A549 treated with Mapracorat at 1 μM for 4 hours (cell line): ENCODE measurements around the gene NUP93. TPM values are rescaled to one million over a fixed set of nuclear protein-coding genes. Genes with fewer than 3 reads are reported as not detected.

Experiments
- total RNA-seq: library from RNA; stranded (reverse); fragments of 200-300 nt; extraction: Qiagen RNA extraction; gene quantifications from 5 replicates; pipeline ENCODE4 v1.2.3, GENCODE V29; 2022

Gene NUP93
- total RNA-seq = 87.9 to 108 TPM (median 101 TPM) in 5 replicates

GRCh38 chr16:56729735-56730662 is at the start of gene NUP93:
TSS of gene NUP93 (plus strand) at chr16:56730129. CDS start at chr16:56748248, 18,119 bp downstream.

GRCh38 chr16:56681939-56682702 is 47.8 kb upstream of the NUP93 start, which contains the start of gene MT1X:
TSS of gene MT1X (plus strand) at chr16:56682470. CDS start at chr16:56682541, 71 bp downstream.

GRCh38 chr16:56864960-56865359 is 135.0 kb downstream of the NUP93 start, which contains the start of gene SLC12A3:
TSS of gene SLC12A3 (plus strand) at chr16:56865207. CDS start at chr16:56865236, 29 bp downstream.

Other genes with a start within 250 kb of the NUP93 start
- gene BBS2, start 210.1 kb upstream of the NUP93 start, total RNA-seq = 16.4 to 24.9 TPM (median 21.6 TPM) in 5 replicates
- not detected in 5 replicates for gene MT4, start 165.1 kb upstream of the NUP93 start, total RNA-seq
- gene MT3, start 140.6 kb upstream of the NUP93 start, total RNA-seq = 0.29 to 0.64 TPM (median 0.48 TPM) in 3 of 5 replicates, not detected in the others
- 1,681 to 2,830 TPM (median 2,314 TPM) in 5 replicates for gene MT2A, start 121.5 kb upstream of the NUP93 start, total RNA-seq
- not detected in 5 replicates for gene MT1E, start 104.3 kb upstream of the NUP93 start, total RNA-seq
- gene MT1M, start 97.5 kb upstream of the NUP93 start, total RNA-seq = not detected in 5 replicates
- 20.9 to 34.1 TPM (median 28.8 TPM) in 5 replicates for gene MT1A, start 91.5 kb upstream of the NUP93 start, total RNA-seq
- 0.54 to 0.70 TPM (median 0.61 TPM) in 3 of 5 replicates, not detected in the others for gene MT1B, start 78.2 kb upstream of the NUP93 start, total RNA-seq
- 17.4 to 29.3 TPM (median 19.9 TPM) in 5 replicates for gene MT1F, start 72.2 kb upstream of the NUP93 start, total RNA-seq
- gene MT1G, start 62.1 kb upstream of the NUP93 start, total RNA-seq = not detected in 5 replicates
- gene MT1H, start 60.3 kb upstream of the NUP93 start, total RNA-seq = not detected in 5 replicates
- 443 to 894 TPM (median 703 TPM) in 5 replicates for gene MT1X, start 47.7 kb upstream of the NUP93 start, total RNA-seq
- gene SLC12A3, start 135.1 kb downstream of the NUP93 start, total RNA-seq = not detected in 5 replicates
- 85.7 to 95.2 TPM (median 87.1 TPM) in 5 replicates for gene HERPUD1, start 202.0 kb downstream of the NUP93 start, total RNA-seq
- gene CETP, start 231.8 kb downstream of the NUP93 start, total RNA-seq = not detected in 5 replicates